ENCODE data around the gene AIPL1. TPM values are rescaled to one million over a fixed set of nuclear protein-coding genes. Genes with fewer than 3 reads are reported as not detected.

AIPL1 gene
- total RNA-seq, 2 experiments from 2014 or later, result not detected

GRCh38 chr17:6435968-6436367 lies 1.0 kb upstream of the AIPL1 start:
- H3K27me3 Mint-ChIP-seq, result peaks cover 37% of the 10 kb centered on the region
- H3K36me3 ChIP-seq (ENCODE audit: insufficient read depth, low read length), result no peaks in the 10 kb centered on the region
- ATAC-seq (ENCODE audit: poor library complexity), result peak; percentile 99

GRCh38 chr17:6430769-6431168 lies 4.2 kb downstream of the AIPL1 start:
- DNase-seq (no peak), ATAC-seq (ENCODE audit: poor library complexity) (no peak)
- no peak overlapping the region for H3K4me3 Mint-ChIP-seq
- no peaks in the 10 kb centered on the region for H3K36me3 Mint-ChIP-seq (ENCODE audit: low read depth)
- intact Hi-C loops (cut with DNase I, micrococcal nuclease), result loop anchor here in 1 of 2 experiments (10.0 kb wide), 1 partner anchor 726 kb away; no protein-coding TSS in a partner anchor
- Histone ChIP-seq H3K27me3 (ENCODE audit: control insufficient read depth in 1 of 2, insufficient read depth in 2 of 2, low read length in 2 of 2) (no peaks in the 10 kb centered on the region), H3K4me3 (ENCODE audit: low read length) (no peak overlapping the region), H3K27ac (ENCODE audit: low read depth in 1 of 2, low read length in 2 of 2) (no peak overlapping the region), H3K36me3 (ENCODE audit: insufficient read depth, low read length) (no peaks in the 10 kb centered on the region), H3K4me1 (ENCODE audit: insufficient read depth, low read length) (peaks cover 20% of the 10 kb centered on the region), H3K9me3 (ENCODE audit: control insufficient read depth in 1 of 2, insufficient read depth in 1 of 2, low read length in 2 of 2) (peaks cover 0 to 9% of the 10 kb centered on the region in 2 experiments)
- H3K4me1 Mint-ChIP-seq (ENCODE audit: low read depth), result peaks cover 16% of the 10 kb centered on the region
- ChIA-PET POLR2A (no interaction called here), CTCF (interaction anchor here (0.7 kb wide), 2 partner anchors 834 to 844 kb away, joined by 3 read pairs; no protein-coding TSS in a partner anchor)
- peaks cover 3% of the 10 kb centered on the region for H3K9me3 Mint-ChIP-seq
- no peak overlapping the region for H3K27ac Mint-ChIP-seq
- TF ChIP-seq CTCF (IDR thresholded peaks at IDR 0.05), result no peak
- peaks cover 3% of the 10 kb centered on the region for H3K27me3 Mint-ChIP-seq

More at GRCh38 chr17:6435968-6436367, 1.0 kb upstream of the AIPL1 start:
- H3K36me3 Mint-ChIP-seq (ENCODE audit: low read depth), result no peaks in the 10 kb centered on the region
- DNase-seq, result peak; percentile 42 to 83 (median 55)
- no peak overlapping the region for H3K27ac Mint-ChIP-seq
- ChIA-PET POLR2A (interaction anchor here (1.0 to 2.3 kb wide), 3 partner anchors 9 to 849 kb away, joined by 3 to 5 read pairs (median 4); partner anchors contain the start of gene PIMREG), CTCF (interaction anchor here (0.7 to 2.3 kb wide), 11 partner anchors 8 to 851 kb away, joined by 3 to 12 read pairs (median 6); partner anchors contain the start of genes NLRP1 and PIMREG)
- Histone ChIP-seq H3K27me3 (ENCODE audit: control insufficient read depth in 1 of 2, insufficient read depth in 2 of 2, low read length in 2 of 2) (peaks cover 5 to 11% of the 10 kb centered on the region in 2 experiments), H3K9me3 (ENCODE audit: control insufficient read depth in 1 of 2, insufficient read depth in 1 of 2, low read length in 2 of 2) (peaks cover 0 to 4% of the 10 kb centered on the region in 2 experiments), H3K4me1 (ENCODE audit: insufficient read depth, low read length) (peaks cover 3% of the 10 kb centered on the region), H3K4me3 (ENCODE audit: low read length) (no peak overlapping the region), H3K27ac (ENCODE audit: low read depth in 1 of 2, low read length in 2 of 2) (no peak overlapping the region)
- intact Hi-C loops (cut with DNase I, micrococcal nuclease), result loop anchor here (1.0 to 10.0 kb wide), 4 partner anchors 731 to 1019 kb away; partner anchors contain the start of gene NUP88 (in 1 of the 2)
- no peak overlapping the region for H3K4me3 Mint-ChIP-seq
- H3K4me1 Mint-ChIP-seq (ENCODE audit: low read depth), result peaks cover 5% of the 10 kb centered on the region
- TF ChIP-seq CTCF (IDR thresholded peaks at IDR 0.05), result peak; percentile 77
- no peaks in the 10 kb centered on the region for H3K9me3 Mint-ChIP-seq

- ATAC-seq (ENCODE audit: poor library complexity) (no peak), DNase-seq (no peak)
- intact Hi-C loops (cut with DNase I, micrococcal nuclease), result loop anchor here (10.0 kb wide), 2 partner anchors 984 to 1184 kb away; no protein-coding TSS in a partner anchor
- no peak overlapping the region for H3K27ac ChIP-seq (ENCODE audit: low read depth in 1 of 2, low read length in 2 of 2)
- Mint-ChIP-seq H3K36me3 (ENCODE audit: low read depth) (no peaks in the 10 kb centered on the region), H3K4me3 (no peak overlapping the region), H3K27ac (no peak overlapping the region), H3K9me3 (peaks cover 3% of the 10 kb centered on the region), H3K27me3 (peaks cover 3% of the 10 kb centered on the region), H3K4me1 (ENCODE audit: low read depth) (peaks cover 16% of the 10 kb centered on the region)
- peaks cover 20% of the 10 kb centered on the region for H3K4me1 ChIP-seq (ENCODE audit: insufficient read depth, low read length)
- H3K4me3 ChIP-seq (ENCODE audit: low read length), result no peak overlapping the region
- POLR2A ChIA-PET, result no interaction called here
- no peaks in the 10 kb centered on the region for H3K27me3 ChIP-seq (ENCODE audit: control insufficient read depth in 1 of 2, insufficient read depth in 2 of 2, low read length in 2 of 2)
- H3K9me3 ChIP-seq (ENCODE audit: control insufficient read depth in 1 of 2, insufficient read depth in 1 of 2, low read length in 2 of 2), result peaks cover 0 to 9% of the 10 kb centered on the region in 2 experiments
- no peaks in the 10 kb centered on the region for H3K36me3 ChIP-seq (ENCODE audit: insufficient read depth, low read length)
- no peak for TF ChIP-seq CTCF (IDR thresholded peaks at IDR 0.05)
- CTCF ChIA-PET, result no interaction called here
Measured at GRCh38 chr17:6429266-6429665, 5.7 kb downstream of the AIPL1 start.

Measured in CD4-positive, alpha-beta T cell (primary cell).